Dendritic cell treated with granulocyte-macrophage colony-stimulating factor and Interleukin-4, amounts not matched to agents 40 ng/mL and 50 ng/mL, for 4 days (primary cell): ENCODE data around the gene WNT5A.

Source experiments
- H3K27ac Mint-ChIP-seq: one replicate; pipeline ENCODE4 v1.8.0; 2022; ENCODE audit warnings: mild to moderate bottlenecking, mixed read lengths
- H3K27me3 Mint-ChIP-seq: one replicate; pipeline ENCODE4 v1.8.0; 2022; ENCODE audit warnings: mild to moderate bottlenecking, mixed read lengths
- H3K36me3 Mint-ChIP-seq: one replicate; pipeline ENCODE4 v1.8.0; 2022; ENCODE audit warnings: low read depth, mixed read lengths
- H3K4me1 Mint-ChIP-seq: one replicate; pipeline ENCODE4 v1.8.0; 2022; ENCODE audit warnings: low read depth, mixed read lengths
- H3K4me3 Mint-ChIP-seq: one replicate; pipeline ENCODE4 v1.8.0; 2022; ENCODE audit warnings: mild to moderate bottlenecking, moderate library complexity, mixed read lengths
- H3K9me3 Mint-ChIP-seq: one replicate; pipeline ENCODE4 v1.8.0; 2022; ENCODE audit warnings: mixed read lengths
- intact Hi-C: fragments of 100-400 bp; cut with micrococcal nuclease; formaldehyde crosslinking; loops from one replicate; pipeline ENCODE4 v1.15.0; 2022

The WNT5A gene

GRCh38 chr3:55486857-55487380 lies at the start of gene WNT5A:
WNT5A (minus strand) TSS chr3:55487306; CDS start chr3:55486985, 321 bp downstream.
- Mint-ChIP-seq H3K27me3 (peaks cover 59% of the 10 kb centered on the region), H3K27ac (peak within 1 kb of the TSS; percentile 84), H3K4me1 (peaks cover 59% of the 10 kb centered on the region), H3K36me3 (peaks cover 53% of the 10 kb centered on the region), H3K9me3 (no peaks in the 10 kb centered on the region), H3K4me3 (peak within 1 kb of the TSS; percentile 88)
- intact Hi-C loops, result loop anchor here (2.0 to 10.0 kb wide), 2 partner anchors 236 to 408 kb away; no protein-coding TSS in a partner anchor

DNA sequence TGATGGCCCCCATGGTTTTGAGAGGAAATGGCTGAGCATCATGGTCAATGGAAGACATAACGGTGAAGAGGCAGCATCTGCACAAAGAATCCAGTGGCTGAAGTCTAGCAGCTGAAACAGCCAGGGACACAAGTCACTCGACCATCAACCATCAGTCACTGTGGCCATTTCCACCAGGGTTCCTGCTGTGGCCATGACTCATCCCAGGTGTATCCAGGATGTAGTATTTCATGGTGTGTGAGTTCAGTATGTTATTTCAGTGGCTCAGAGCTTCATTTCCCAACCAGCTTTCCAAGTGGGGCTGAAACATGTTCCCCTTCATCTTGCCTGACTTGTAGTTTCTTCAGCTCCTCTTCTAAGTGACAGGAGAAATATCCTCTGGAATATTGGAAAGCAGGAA lies 47.8 kb upstream of the WNT5A start:
- H3K36me3 Mint-ChIP-seq, result no peaks in the 10 kb centered on the region
- peaks cover 11% of the 10 kb centered on the region for H3K27me3 Mint-ChIP-seq
- no peak overlapping the region for H3K4me3 Mint-ChIP-seq
- no peak overlapping the region for H3K27ac Mint-ChIP-seq
- H3K4me1 Mint-ChIP-seq, result peaks cover 16% of the 10 kb centered on the region
- H3K9me3 Mint-ChIP-seq, result no peaks in the 10 kb centered on the region
- intact Hi-C loops, result no loop called here

- H3K27ac Mint-ChIP-seq, result no peak overlapping the region
- peaks cover 6% of the 10 kb centered on the region for H3K27me3 Mint-ChIP-seq
- H3K9me3 Mint-ChIP-seq, result no peaks in the 10 kb centered on the region
- peaks cover 16% of the 10 kb centered on the region for H3K4me1 Mint-ChIP-seq
- no peak overlapping the region for H3K4me3 Mint-ChIP-seq
- intact Hi-C loops, result no loop called here
- no peaks in the 10 kb centered on the region for H3K36me3 Mint-ChIP-seq
Observed at GRCh38 chr3:55532806-55533205, 45.7 kb upstream of the WNT5A start.

DNA sequence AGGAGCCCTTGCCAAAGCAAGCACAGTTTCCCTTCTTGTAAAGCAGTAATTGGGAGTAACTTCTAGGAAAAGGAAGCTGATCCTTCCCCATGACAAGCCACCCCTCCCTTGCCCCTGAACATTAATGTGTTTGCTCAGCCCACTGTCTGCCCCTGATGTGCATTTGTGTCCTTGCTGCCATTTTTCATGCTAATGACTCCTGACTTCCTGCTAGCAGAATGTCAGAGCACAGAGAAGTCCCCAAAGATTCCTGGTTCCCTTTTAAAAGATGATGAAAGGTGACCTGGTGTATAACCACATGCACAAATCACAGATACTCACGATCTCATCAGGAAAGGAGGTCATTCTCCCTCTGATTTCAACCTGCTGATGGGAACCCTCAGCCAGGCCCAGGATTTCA lies 44.2 kb upstream of the WNT5A start:
- Mint-ChIP-seq H3K27me3 (peaks cover 4% of the 10 kb centered on the region), H3K9me3 (no peaks in the 10 kb centered on the region), H3K4me1 (peaks cover 16% of the 10 kb centered on the region), H3K36me3 (no peaks in the 10 kb centered on the region), H3K4me3 (no peak overlapping the region), H3K27ac (no peak overlapping the region)
- intact Hi-C loops, result no loop called here

GRCh38 chr3:55527361-55527760 lies 40.3 kb upstream of the WNT5A start:
- H3K9me3 Mint-ChIP-seq, result no peaks in the 10 kb centered on the region
- H3K27ac Mint-ChIP-seq, result no peak overlapping the region
- intact Hi-C loops, result no loop called here
- H3K4me1 Mint-ChIP-seq, result peaks cover 22% of the 10 kb centered on the region
- no peaks in the 10 kb centered on the region for H3K36me3 Mint-ChIP-seq
- peaks cover 12% of the 10 kb centered on the region for H3K27me3 Mint-ChIP-seq
- no peak overlapping the region for H3K4me3 Mint-ChIP-seq

- intact Hi-C loops, result no loop called here
- H3K9me3 Mint-ChIP-seq, result no peaks in the 10 kb centered on the region
- H3K27ac Mint-ChIP-seq, result no peak overlapping the region
- peaks cover 18% of the 10 kb centered on the region for H3K4me1 Mint-ChIP-seq
- no peaks in the 10 kb centered on the region for H3K36me3 Mint-ChIP-seq
- no peak overlapping the region for H3K4me3 Mint-ChIP-seq
- H3K27me3 Mint-ChIP-seq, result peaks cover 12% of the 10 kb centered on the region
Observed at GRCh38 chr3:55526332-55527030, 39.4 kb upstream of the WNT5A start.

GRCh38 chr3:55525436-55525835 lies 38.3 kb upstream of the WNT5A start:
- Mint-ChIP-seq H3K4me3 (no peak overlapping the region), H3K27ac (no peak overlapping the region), H3K9me3 (no peaks in the 10 kb centered on the region), H3K27me3 (peaks cover 12% of the 10 kb centered on the region), H3K4me1 (peaks cover 7% of the 10 kb centered on the region), H3K36me3 (no peaks in the 10 kb centered on the region)
- intact Hi-C loops, result no loop called here

DNA sequence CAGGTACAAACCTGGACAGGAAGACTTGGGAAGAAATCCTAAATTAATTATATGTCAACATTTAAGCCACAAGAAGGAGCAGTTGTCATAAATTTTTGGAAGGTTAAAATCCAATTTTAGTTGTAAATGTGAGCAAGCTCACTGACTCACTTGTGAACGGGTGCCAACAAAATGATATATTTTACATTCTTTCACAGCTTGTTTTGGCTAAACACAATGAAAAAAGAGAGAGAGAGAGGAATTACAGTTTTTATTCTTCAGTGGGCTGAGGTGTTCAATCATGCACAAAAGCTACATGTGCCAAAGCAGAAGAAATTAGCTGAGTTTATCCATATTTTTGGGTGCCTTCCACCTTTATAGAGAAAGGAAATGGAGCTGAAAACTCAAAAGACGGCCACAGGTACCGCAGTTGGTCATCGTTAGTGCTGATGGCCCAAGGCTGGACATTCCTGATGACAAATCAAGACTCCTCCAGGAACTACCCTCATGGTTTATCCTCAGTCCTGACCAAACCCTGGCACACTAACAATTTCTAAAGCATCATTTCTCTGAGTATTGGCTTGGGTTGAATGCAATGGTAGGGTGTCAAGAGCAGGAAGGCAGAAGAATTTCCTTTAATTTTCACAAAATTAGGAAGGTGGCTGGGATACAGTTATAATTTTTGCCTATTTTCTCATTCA lies 37.6 kb upstream of the WNT5A start:
- Mint-ChIP-seq H3K36me3 (no peaks in the 10 kb centered on the region), H3K4me1 (peaks cover 6% of the 10 kb centered on the region), H3K27ac (no peak overlapping the region), H3K27me3 (peaks cover 14% of the 10 kb centered on the region), H3K9me3 (no peaks in the 10 kb centered on the region), H3K4me3 (no peak overlapping the region)
- intact Hi-C loops, result no loop called here

GRCh38 chr3:55523471-55523870 lies 36.4 kb upstream of the WNT5A start:
- H3K4me1 Mint-ChIP-seq, result peaks cover 6% of the 10 kb centered on the region
- H3K4me3 Mint-ChIP-seq, result no peak overlapping the region
- no peak overlapping the region for H3K27ac Mint-ChIP-seq
- peaks cover 15% of the 10 kb centered on the region for H3K27me3 Mint-ChIP-seq
- no peaks in the 10 kb centered on the region for H3K36me3 Mint-ChIP-seq
- intact Hi-C loops, result no loop called here
- H3K9me3 Mint-ChIP-seq, result no peaks in the 10 kb centered on the region

GRCh38 chr3:55521738-55522421 lies 34.8 kb upstream of the WNT5A start:
- Mint-ChIP-seq H3K36me3 (no peaks in the 10 kb centered on the region), H3K9me3 (no peaks in the 10 kb centered on the region), H3K27me3 (peaks cover 15% of the 10 kb centered on the region), H3K27ac (no peak overlapping the region), H3K4me1 (peaks cover 6% of the 10 kb centered on the region), H3K4me3 (no peak overlapping the region)
- intact Hi-C loops, result no loop called here

DNA sequence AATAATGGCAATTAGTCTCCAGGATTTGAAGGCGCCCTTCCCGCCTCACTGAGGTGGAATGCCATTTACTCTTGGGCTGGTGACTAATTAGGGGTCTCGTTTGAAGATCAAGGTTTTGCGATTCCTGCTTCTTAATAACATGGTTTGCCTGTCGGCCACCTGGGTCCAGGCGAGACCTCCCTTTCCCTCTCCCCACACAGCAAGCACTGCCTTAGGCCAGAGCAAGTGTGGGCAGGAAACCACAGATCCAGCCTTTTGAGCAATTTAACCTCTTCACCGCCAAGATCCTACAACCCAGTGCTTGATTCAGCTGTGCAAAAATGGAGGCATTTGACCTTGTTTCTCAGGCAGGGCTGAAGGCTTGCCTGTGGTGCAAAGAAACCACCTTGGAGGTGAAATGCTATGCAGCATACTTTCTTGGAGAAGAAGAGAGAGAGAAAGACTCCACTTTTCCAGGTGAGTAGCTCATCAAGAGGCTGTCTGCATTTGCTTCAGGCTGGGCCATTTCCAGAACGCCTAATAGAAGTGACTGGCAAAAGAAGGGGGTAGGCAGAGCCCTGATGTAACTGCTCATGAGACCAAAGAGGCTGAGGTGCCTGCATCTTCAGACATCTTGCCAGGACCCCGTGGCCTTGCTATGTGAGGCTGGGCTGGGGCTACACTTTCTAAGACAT lies 34.1 kb upstream of the WNT5A start:
- Mint-ChIP-seq H3K4me3 (no peak overlapping the region), H3K27me3 (peaks cover 17% of the 10 kb centered on the region), H3K4me1 (peaks cover 6% of the 10 kb centered on the region), H3K9me3 (no peaks in the 10 kb centered on the region), H3K27ac (no peak overlapping the region), H3K36me3 (no peaks in the 10 kb centered on the region)
- intact Hi-C loops, result no loop called here

DNA sequence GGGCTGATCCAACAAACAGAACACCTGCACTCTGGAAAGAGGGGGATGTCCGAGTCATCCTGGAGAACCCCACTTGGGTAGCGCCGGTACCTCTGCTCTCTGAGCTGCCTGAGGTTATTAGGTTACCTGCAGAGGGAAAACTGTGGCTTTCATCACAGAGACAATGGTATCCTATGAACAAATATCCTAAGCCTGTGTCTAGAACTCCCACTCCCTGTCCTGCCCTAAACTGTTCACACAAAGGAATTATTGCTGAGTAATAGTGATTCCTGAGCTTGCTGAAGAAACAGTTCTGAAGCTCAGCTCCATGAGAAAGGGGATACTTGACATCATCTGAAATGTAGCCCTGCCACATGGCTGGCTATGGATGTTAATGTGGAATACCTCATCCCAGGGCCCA lies 31.9 kb upstream of the WNT5A start:
- H3K36me3 Mint-ChIP-seq, result no peaks in the 10 kb centered on the region
- H3K4me3 Mint-ChIP-seq, result no peak overlapping the region
- intact Hi-C loops, result no loop called here
- no peaks in the 10 kb centered on the region for H3K4me1 Mint-ChIP-seq
- H3K27me3 Mint-ChIP-seq, result peaks cover 18% of the 10 kb centered on the region
- H3K27ac Mint-ChIP-seq, result no peak overlapping the region
- H3K9me3 Mint-ChIP-seq, result no peaks in the 10 kb centered on the region

GRCh38 chr3:55518451-55518850 lies 31.3 kb upstream of the WNT5A start:
- Mint-ChIP-seq H3K27me3 (peaks cover 19% of the 10 kb centered on the region), H3K36me3 (no peaks in the 10 kb centered on the region), H3K4me3 (no peak overlapping the region), H3K9me3 (no peaks in the 10 kb centered on the region), H3K27ac (no peak overlapping the region), H3K4me1 (no peaks in the 10 kb centered on the region)
- intact Hi-C loops, result no loop called here
